Coronary artery (tissue), 2 donors: ENCODE data around the gene GET4.

Experiments
- DNase-seq: peaks from one replicate; pipeline ENCODE4 v3.0.0-alpha.2; 2017; ENCODE audit warnings: low spot score
- H3K27ac ChIP-seq, 2 donors: fragments of 200-600 bp; sonication (generic); one replicate each; pipeline ENCODE4 v1.5.1; 2016 to 2019
- H3K4me3 ChIP-seq: fragments of 200-600 bp; sonication (generic); 2 replicates; pipeline ENCODE4 v1.5.1; 2016; ENCODE audit warnings: mild to moderate bottlenecking, moderate library complexity
- CTCF ChIP-seq: fragments of 200-600 bp; sonication (generic); IDR thresholded peaks from one replicate; pipeline ENCODE4 v1.5.1; 2019; ENCODE audit warnings: antibody characterized with exemption

Gene GET4

GRCh38 chr7:901041-901387, 24.7 kb downstream of the GET4 start:
- Histone ChIP-seq H3K27ac (no peak overlapping the region), H3K4me3 (no peak overlapping the region)
- TF ChIP-seq CTCF, result no peak
- DNase-seq, result no peak

- H3K27ac ChIP-seq, result no peak overlapping the region
- DNase-seq, result no peak
- H3K4me3 ChIP-seq, result no peak overlapping the region
- TF ChIP-seq CTCF, result no peak
Observed at GRCh38 chr7:901388-902154, 25.2 kb downstream of the GET4 start.

- TF ChIP-seq CTCF, result no peak
- DNase-seq, result no peak
- no peak overlapping the region for H3K4me3 ChIP-seq
- H3K27ac ChIP-seq, result no peak overlapping the region
Observed at GRCh38 chr7:902996-903395, 26.6 kb downstream of the GET4 start.

- DNase-seq, result no peak
- peak overlapping the region in 1 of 2 donors; percentile 23 for H3K27ac ChIP-seq
- peak overlapping the region; percentile 56 for H3K4me3 ChIP-seq
- TF ChIP-seq CTCF, result no peak
Observed at GRCh38 chr7:903921-904755, 27.8 kb downstream of the GET4 start.

- Histone ChIP-seq H3K27ac (peak overlapping the region in 1 of 2 donors; percentile 23), H3K4me3 (peak overlapping the region; percentile 56)
- peak; percentile 83 for DNase-seq
- TF ChIP-seq CTCF, result no peak
Observed at GRCh38 chr7:904847-905246, 28.5 kb downstream of the GET4 start.

GRCh38 chr7:906776-907157, 30.4 kb downstream of the GET4 start:
- TF ChIP-seq CTCF, result no peak
- Histone ChIP-seq H3K4me3 (no peak overlapping the region), H3K27ac (no peak overlapping the region)
- DNase-seq, result no peak
